ENCODE data around the gene VPS13D.

GRCh38 chr1:12556368-12556930 is 326.6 kb downstream of the VPS13D start:
- no peak for TF ChIP-seq USF2 (CRISPR knock-in tag; IDR thresholded peaks at IDR 0.05)
- no peak for TF ChIP-seq CTCF (IDR thresholded peaks at IDR 0.05)
- TF ChIP-seq JUN (CRISPR knock-in tag; IDR thresholded peaks at IDR 0.05) = no peak
- TF ChIP-seq IRF1 (CRISPR knock-in tag; IDR thresholded peaks at IDR 0.05) = no peak
- no peak for TF ChIP-seq MAX (CRISPR knock-in tag; IDR thresholded peaks at IDR 0.05)
- TF ChIP-seq FOXJ3 (CRISPR knock-in tag; IDR thresholded peaks at IDR 0.05; ENCODE audit: borderline replicate concordance) = no peak
- TF ChIP-seq TEAD4 (CRISPR knock-in tag; IDR thresholded peaks at IDR 0.05) = no peak
- no peak for TF ChIP-seq CBFB (CRISPR knock-in tag; IDR thresholded peaks at IDR 0.05; ENCODE audit: low read depth)
- TF ChIP-seq NR3C1 (CRISPR knock-in tag; conservative IDR thresholded peaks at IDR 0.05; ENCODE audit: low read depth) = no peak
- no peak for TF ChIP-seq ZNF532 (CRISPR knock-in tag; IDR thresholded peaks at IDR 0.05; ENCODE audit: borderline replicate concordance)
- TF ChIP-seq ATF1 (CRISPR knock-in tag; IDR thresholded peaks at IDR 0.05) = no peak

Data from WTC11 (cell line).